A172 (cell line): ENCODE results near the gene PPRC1. TPM values are rescaled to one million over a fixed set of nuclear protein-coding genes. Genes with fewer than 3 reads are reported as not detected.

ENCODE experiments used
- DNase-seq: peaks from one replicate; pipeline ENCODE4 v3.0.0-alpha.2; 2015; ENCODE audit warnings: low spot score
- total RNA-seq: library from RNA; depleted of rRNA; stranded (reverse); fragments of >200 nt; shearing (Covaris generic); gene quantifications from 2 replicates; pipeline ENCODE4 v1.2.3, GENCODE V29; 2014

The PPRC1 gene
- total RNA-seq, 1 experiment from 2014 or later, result 28.9 TPM

DNA sequence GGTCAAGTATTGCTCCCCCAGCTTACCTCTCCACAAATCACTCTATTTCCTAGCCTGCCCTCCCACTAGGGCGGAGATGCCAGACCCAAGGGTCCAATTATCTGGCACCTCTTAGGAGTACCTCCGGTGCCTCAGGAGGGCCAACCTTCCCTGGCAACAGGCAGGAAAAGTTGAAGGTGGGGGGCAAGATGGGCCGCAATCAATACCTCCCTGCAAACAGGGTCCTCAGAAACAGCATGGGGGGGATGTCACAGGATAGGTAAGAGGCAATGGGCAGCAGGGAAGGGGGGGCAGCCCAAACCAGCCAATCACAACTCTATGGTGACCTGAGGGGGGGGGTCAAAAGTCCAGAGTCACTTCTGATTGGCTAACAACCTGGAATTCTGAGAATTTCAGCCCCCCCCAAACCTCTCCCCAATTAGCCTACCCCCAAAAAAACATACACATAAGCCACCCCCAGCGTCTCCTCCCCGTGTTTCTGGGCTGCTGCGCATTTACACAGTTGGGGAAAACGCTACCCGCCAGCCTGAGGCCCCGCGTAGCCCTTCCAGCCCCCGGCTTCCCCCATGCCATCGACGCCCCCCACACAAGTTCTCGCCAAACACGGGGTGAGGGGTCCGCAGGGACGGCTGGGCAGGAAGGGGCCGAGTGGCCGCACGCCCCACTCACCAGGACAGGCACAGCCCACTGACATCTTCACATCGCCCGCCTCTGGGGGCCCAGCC is 13.3 kb upstream of the PPRC1 start:
- peak; percentile 72 for DNase-seq

DNA sequence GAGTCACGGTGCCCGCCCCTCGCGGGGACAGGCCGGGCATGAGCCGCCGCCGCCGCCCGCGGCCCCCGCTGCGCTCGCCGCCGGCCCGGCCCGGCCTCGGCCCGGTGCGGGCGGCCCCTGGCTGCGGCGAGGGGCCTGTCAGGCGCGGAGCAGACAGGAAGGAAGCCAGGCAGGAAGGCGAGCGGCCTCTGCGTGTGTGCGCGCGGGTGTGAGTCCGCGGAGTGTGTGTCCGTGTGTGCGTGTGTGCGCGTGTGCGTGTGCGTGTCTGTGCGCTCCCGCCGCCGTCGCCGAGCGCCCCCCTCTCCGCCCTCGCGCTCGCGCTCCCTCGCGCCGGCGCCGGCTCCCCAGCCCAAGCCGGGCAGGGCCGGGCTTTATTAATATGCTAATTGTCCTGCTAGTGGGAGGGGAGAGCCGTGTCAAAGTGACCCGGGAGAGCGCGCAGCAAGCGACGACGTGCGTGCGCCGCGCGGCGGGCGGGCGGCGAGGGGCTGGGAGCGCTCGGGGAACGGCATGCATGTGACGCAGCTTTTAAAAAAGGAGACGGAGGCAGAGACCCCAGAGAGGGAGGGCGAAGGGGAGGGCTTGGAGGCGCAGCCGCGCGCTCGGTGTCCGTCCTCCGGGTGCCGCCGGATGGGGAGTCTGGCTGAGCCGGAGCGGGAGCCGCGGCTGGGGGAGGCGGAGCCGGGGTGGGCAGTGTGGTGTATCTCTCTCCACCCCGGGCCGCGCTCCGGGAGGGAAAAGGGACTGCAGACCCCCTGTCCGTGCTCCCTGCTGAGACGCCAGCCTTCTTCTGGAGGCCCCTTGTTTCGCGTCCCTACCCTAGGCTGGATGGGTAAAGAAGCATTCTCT is 12.5 kb upstream of the PPRC1 start, which contains the start of gene LDB1:
Gene LDB1, minus strand, starts transcription at position 227 of the 849 bp plus-strand sequence. CDS start 258 bp downstream, outside the sequence.
- DNase-seq, result peak; percentile 44

DNA sequence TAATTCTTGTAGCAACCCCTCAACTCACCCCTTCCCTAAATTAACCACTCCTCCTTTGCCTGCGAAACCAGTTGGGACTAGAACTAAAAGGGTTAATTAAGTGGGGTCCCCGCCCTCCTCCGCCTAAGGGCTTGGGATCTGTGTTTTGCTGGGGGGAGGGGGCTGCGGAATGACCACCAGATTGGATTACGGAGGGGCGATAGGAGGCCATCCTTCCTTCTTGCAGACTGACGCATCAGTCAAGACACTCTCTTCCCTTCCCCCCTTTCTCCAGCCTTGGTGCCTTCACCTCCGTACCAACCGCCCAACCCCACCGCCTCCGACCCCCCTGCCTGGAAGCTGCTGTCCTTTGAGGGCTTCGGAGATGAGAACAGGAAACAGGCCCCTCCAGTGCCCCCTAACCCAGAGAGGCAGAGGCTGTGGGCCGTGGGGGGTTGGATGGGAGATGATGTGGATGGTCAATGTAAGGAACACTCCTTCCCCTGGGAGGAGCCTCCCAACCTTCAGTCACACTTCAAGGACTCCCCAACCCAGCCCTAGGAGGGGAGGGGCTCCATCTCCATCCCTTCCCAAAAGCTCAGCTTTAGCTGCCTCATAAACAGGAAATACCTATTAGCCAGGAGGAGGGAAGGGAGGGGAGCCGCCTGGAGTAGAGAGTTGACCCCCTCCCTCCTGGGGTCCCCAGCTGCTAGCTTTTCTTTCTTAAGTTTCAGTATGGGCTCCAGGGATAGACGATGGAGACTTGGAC is 11.7 kb upstream of the PPRC1 start:
- peak; percentile 49 for DNase-seq

- DNase-seq, result no peak
Measured at GRCh38 chr10:102121739-102122372, 11.0 kb upstream of the PPRC1 start.

DNA sequence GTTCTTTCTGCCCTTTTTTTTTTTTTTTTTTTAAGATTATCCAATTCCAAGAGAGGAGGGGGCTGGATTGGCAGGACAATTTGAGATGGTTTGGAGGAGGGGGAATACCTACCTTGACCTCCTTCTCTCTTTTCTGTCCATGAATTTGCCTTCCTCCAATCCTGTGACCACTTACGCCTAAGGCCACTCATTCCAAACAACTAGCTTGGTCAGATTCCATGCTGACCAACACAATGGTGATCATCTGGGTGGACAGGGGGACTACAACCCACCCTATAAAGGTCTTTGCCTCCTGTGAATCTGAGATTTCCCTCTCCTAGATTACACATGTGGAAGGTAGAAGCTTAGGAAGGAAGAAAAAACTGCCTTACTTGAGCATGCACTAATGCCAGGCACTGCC is 10.4 kb upstream of the PPRC1 start:
- DNase-seq, result no peak

GRCh38 chr10:102123223-102123622 is 9.6 kb upstream of the PPRC1 start:
- no peak for DNase-seq

DNA sequence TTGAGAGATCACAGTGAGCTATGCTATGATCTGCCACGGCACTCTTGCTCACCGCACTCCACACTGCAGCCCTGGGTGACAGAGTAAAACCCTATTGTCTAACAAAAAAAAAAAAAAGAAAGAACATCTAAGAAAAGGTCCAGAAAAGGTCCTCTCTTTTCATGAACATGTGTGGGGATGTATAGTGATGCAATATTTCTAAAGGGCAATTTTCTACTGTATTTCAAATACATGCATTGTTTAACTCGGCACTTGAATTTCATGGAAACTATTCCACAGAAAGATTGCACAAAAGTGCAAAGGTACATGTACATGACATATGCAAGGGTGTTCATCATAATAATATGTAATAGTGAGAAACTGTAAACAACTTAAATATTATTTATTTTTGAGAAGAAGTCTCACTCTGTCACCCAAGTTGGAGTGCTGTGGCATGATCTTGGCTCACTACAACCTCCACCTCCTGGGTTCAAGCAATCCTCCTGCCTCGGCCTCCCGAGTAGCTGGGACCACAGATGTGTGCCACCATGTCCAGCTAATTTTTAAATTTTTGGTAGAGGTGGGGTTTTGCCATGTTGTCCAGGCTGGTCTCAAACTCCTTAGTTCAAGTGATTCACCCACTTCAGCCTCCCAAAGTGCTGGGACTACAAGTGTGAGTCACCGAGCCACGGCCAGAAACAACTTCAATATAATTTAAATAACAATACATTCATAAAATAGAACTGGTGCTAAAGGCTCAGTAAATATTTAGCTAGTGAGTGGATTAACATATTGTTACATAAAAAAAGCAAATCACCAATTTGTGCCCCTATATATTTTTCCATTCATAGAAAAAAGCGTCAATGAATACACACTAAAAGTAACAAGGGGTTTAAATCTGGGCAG is 1.3 kb upstream of the PPRC1 start:
- DNase-seq, result no peak

GRCh38 chr10:102132193-102132562 is 662 bp upstream of the PPRC1 start:
- DNase-seq, result no peak

DNA sequence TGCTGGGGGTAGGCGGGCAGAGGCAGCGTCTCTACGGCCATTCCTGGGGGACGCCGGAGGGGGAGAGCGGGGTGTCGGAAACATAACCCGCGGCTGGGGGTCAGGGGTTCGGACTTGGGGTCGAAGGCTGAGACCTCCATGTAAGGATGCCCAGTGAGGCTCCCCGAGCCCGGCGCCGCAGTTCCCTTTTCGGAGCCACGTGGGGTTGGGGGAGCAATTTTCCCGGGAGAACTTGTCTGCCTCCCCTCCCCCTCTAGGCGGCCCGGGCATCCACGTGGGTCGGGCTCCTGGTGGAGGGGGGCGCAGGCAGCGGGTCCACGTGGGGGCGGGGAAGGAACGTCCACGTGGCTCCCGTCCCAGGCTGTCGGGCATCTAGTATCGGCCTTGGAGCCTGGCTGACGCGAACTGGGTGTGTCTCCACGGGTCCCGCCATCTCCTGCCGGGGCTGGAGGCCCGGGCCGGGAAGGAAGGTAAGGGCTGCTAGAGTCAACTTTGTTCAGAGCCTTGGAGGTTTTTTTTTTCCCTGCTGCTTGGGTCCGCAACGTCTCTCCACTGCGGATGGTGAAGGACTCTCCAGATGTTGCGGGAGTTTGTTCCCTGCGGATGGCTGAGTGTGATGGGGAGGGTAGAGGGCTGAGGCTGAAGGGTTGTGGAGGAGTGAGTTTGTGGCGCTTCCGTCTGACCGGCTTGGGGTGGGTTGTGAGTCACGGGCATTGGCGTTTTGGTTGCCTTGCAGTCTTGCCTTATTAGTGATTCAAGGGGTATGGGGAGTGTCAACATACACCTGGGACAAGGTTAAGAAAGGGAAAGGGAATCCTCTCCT is 744 bp downstream of the PPRC1 start:
- DNase-seq, result peak; percentile 71

GRCh38 chr10:102134416-102134815 is 1.6 kb downstream of the PPRC1 start:
- DNase-seq, result no peak

GRCh38 chr10:102135956-102136526 is 3.2 kb downstream of the PPRC1 start:
- DNase-seq, result no peak

DNA sequence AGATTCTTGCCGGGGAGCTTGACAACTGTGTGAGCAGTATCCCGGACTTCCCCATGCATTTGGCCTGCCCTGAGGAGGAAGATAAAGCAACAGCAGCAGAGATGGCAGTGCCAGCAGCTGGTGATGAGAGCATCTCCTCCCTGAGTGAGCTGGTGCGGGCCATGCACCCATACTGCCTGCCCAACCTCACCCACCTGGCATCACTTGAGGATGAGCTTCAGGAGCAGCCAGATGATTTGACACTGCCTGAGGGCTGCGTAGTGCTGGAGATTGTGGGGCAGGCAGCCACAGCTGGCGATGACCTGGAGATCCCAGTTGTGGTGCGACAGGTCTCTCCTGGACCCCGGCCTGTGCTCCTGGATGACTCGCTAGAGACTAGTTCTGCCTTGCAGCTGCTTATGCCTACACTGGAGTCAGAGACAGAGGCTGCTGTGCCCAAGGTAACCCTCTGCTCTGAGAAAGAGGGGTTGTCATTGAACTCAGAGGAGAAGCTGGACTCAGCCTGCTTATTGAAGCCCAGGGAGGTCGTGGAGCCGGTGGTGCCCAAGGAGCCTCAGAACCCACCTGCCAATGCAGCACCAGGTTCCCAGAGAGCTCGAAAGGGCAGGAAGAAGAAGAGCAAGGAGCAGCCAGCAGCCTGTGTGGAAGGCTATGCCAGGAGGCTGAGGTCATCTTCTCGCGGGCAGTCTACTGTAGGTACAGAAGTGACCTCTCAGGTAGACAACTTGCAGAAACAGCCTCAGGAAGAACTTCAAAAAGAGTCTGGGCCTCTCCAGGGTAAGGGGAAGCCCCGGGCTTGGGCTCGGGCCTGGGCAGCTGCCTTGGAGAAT is 6.7 kb downstream of the PPRC1 start:
- DNase-seq, result no peak

DNA sequence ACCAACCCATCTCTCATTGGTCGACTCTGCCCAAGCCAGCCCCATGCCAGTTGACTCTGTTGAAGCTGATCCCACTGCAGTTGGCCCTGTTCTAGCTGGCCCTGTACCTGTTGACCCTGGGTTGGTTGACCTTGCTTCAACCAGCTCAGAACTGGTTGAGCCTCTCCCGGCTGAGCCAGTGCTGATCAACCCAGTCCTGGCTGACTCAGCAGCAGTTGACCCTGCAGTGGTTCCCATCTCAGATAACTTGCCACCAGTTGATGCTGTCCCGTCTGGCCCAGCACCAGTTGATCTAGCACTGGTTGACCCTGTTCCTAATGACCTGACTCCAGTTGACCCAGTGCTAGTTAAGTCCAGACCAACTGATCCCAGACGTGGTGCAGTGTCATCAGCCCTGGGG is 7.4 kb downstream of the PPRC1 start:
- DNase-seq, result no peak

- DNase-seq, result no peak
Measured at GRCh38 chr10:102140913-102141540, 8.2 kb downstream of the PPRC1 start.

- DNase-seq, result no peak
Measured at GRCh38 chr10:102141583-102142107, 8.8 kb downstream of the PPRC1 start.

GRCh38 chr10:102146971-102147428 is 14.2 kb downstream of the PPRC1 start:
- DNase-seq, result no peak

DNA sequence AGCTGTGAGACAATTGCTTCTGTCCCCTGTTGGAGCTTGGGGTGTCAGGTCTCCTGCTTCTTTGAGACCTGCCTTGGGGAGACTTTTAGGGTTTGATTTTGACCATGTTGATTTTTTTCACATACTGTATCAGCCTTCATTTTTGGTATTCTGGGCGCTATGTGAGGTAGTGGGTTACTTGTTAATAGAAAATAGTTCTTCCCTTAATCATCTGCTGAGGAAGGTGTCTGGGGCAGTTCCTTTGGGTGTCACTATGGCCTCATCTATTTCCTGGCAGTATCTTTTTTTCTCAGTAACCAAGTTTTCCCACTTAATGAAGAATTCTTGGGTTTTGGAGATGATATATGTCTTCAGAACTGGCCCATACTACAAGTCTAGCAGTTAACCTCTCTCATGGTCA is 14.7 kb downstream of the PPRC1 start:
- DNase-seq, result no peak

DNA sequence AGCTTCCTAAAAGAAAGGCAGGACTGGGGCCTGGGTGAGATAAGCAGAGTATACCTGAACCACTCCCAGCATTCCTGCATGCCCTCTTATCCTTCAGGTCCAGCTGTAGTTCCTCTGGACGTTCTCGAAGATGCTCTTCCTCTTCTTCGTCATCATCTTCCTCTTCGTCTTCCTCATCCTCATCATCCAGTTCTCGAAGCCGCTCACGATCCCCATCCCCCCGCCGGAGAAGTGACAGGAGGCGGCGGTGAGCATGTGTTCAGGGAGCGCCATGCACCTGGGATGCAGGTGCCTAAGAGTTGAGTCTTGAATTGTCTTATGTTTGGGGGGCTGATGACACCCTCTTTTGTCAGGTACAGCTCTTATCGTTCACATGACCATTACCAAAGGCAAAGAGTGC is 15.4 kb downstream of the PPRC1 start:
- no peak for DNase-seq
